HG02938 (cell line): ENCODE measurements around the gene ZNF730.
"Not testable (repeated sequence)": the region's sequence is repeated elsewhere in the genome, so short reads cannot be mapped to it uniquely, and the experiment has no call there.

Experiments used
- ATAC-seq: cut with Tn5 transposase; IDR thresholded peaks from one replicate; pipeline ENCODE4 v1.9.1; 2021; ENCODE audit warnings: mild to moderate bottlenecking, moderate library complexity; ENCODE audit not compliant: unreplicated experiment

The ZNF730 gene

DNA sequence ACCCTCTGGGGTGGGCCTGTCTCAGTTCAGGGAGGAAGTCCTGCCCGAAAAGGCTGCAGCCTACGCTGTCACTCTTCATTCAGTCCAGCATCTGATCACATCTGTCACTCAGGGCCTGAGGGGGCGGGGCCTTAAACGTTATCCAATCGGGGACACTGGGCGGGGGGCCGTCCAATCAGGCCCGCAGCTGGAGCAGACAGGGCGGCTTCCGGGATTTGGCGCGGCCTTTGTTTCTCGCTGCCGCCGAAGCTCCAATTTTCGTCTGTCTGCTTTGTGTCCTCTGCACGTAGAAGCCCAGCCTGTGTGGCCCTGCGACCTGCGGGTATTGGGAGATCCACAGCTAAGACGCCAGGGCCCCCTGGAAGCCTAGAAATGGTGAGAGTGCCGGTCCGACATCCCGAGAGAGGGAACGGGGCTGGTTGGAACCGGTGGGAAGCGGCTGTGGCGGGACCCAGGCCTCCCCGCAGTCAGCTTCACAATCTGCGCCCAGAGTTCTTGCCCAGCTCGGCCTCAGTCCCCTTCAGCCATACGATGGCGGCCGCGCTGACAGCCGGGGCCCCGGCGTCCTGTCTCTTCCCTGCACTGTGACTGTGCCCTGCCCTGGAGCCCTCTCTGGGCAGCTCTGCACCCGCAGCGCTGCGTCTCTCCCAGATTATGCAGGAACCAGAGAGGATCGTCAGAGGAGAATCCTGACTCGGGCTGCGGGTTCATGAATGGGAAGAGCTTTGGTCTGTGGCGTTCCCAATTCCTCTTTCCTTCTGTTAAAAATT lies at the start of gene ZNF730:
ZNF730 (plus strand) TSS at position 224 of the 770 bp plus-strand sequence; CDS start at position 373, 149 bp downstream.
- ATAC-seq: peak; percentile 85

DNA sequence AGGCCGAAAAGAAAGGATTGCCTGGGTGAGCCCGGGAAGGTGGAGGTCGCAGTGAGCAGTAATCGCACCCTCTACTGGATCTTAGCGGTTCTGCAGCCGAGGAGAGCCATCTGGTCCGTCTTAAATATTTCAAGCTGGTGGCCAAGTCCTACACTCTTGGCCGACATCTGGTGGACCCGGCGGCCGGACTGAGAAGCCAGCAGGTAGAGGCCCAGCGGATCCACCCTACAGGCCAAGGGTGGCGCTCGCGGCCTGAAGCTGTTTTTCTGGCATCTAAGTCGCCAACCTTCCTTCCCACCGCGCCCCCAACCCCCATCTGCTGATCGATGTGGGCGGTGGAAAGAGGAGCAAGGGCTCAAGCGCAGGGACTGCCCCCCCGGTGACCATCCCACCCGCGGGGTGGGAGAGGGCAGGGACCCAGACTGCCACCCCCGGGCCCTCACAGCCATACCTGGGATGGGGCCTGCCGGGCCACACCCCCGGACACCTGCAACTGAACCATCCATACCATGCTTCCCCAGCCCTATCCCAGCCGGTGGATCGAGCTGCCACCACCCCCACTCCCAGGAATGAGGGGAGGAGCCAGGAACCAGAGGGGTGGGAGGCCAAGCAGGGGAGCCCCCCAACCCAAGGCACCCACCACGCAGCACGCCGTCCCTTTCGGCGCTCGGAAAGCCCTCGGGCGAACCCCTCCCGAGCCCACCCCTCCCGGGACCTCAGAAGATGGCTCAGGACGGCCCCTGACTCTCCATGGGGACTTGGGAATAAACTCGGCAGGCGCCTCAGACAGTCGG lies 46.3 kb upstream of the ZNF730 start:
- ATAC-seq: no peak

DNA sequence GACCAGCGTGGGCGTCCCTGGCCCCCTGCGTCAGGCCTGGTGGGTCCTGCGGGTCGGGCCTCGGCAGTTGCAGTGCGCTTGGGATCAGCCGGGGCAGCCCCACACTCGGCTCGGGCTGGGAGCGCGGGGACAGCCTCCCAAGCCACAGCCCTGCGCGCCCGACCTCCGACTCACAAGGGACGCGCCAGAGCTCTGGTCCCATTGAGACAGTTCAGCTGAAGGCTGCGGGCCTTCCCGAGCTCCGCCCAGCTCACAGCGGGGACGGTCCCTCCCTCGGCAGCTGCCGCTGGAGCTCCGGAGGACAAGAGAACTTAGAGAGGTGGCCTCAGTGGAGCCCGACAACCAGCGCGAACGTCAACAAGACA lies 45.7 kb upstream of the ZNF730 start:
- ATAC-seq: no peak

DNA sequence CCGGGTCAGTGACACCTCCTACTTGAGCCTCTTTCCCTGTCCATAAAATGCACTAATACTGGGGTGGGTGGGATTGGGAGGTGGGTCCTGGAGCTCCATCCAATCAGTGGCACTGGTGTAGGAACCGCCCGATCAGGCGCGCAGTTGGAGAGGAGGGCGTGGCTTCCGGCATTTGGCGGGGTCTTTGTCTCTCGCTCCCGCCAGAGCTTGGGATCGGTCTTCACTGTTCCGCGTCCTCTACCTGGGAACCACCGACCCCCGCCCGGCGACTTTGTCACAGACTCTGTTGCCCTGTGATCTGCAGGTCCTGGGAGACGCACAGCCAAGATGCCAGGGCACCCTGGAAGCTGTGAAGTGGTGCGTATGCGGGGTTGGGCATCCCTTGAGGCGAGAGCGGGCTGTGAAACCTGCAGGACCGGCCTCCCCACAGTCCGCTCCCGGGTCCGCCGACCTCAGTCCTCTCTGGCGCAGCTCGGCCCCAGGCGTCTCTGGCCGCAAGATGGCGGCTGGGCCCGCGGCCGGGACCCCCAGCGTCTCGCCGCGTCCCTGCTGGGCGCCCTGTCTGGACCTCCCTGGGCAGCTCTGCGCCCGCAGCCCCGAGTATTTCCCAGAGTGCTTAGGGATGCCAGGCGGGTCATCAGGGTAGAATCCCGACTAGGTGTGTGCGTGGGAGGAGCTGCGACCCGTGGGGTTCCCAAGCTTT lies 41.6 kb upstream of the ZNF730 start:
- peak; percentile 70 for ATAC-seq

DNA sequence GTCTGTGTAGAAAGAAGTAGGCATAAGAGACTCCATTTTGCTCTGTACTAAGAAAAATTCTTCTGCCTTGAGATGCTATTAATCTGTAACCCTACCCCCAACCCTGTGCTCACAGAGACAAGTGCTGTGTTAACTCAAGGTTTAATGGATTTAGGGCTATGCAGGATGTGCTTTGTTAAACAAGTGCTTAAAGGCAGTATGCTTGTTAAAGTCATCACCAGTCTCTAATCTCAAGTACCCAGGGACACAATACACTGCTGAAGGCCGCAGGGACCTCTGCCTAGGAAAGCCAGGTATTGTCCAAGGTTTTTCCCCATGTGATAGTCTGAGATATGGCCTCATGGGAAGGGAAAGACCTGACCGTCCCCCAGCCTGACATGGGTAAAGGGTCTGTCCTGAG lies 39.0 kb upstream of the ZNF730 start:
- not testable (repeated sequence) for ATAC-seq

DNA sequence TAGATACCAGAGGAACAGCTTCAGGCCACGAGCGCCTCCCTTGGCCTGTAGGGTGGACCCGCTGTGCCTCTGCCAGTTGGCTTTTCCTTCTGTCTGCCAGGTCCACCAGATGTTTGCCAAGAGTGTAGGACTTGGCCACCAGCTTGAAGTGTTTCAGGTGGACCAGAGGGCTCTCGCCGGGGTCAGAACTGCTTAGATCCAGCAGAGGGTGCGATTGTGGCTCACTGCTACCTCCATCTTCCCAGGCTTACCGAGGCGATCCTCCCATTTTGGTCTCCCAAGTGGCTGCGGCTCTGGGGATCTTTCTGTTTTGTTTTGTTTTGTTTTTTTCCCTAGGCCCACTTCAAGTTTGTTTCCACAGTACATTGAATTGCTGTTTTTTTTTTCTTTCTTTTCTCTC lies 23.0 kb upstream of the ZNF730 start:
- ATAC-seq: no peak

DNA sequence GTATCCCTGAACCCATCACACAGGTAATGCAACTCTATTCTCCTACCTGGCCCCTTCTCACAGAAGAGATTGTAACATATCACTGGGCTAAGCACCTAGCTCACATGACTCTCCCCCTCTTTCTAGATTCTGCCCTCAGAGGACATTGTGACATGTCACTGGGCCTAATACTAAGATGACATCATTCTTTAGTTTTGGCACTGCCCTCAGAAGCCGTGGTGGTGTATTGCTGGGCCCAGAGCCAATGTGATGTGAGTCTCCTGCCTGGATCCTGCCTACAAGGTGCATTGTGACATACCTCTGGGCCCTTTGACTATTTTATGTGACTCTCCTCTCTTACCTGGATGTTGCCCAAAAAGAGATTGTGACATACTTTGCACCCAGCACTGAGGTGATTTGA lies 21.4 kb upstream of the ZNF730 start:
- no peak for ATAC-seq

DNA sequence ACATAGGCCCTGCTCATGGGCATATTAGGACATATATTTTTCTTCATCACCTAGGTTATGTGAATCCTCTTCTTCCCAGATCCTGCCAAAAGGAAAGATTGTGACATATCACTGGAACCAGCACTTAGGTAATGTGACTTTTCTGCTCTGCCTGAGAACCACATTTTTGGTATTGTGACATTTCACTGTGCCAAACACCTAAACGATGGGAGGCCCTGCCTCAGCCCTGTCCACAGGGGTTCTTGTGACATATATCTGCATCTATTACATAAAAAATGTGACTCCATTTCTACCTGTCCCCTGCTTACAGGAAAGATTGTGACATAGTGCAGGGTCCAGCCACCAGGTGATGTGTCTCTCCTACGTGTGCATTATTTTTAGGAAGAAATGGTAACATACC lies 18.5 kb upstream of the ZNF730 start:
- ATAC-seq: no peak

DNA sequence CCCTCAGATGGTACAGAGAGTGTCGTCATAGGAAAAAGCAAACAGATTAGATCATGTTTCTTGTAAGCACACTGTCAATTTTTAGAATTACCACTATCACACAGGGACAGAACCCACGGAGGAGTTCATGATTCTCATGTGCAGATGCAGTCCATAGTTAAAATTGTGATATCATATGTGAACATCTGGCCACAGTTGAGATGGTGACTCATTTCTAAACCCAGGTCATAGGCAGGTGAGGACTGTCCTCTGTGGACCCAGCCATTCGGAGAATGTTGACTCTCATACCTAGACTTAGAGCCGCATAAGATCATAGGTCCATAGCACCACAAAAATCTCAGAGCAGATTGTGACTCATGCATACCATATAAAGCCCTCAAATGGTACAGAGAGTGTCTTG lies 17.8 kb upstream of the ZNF730 start:
- ATAC-seq: no peak

DNA sequence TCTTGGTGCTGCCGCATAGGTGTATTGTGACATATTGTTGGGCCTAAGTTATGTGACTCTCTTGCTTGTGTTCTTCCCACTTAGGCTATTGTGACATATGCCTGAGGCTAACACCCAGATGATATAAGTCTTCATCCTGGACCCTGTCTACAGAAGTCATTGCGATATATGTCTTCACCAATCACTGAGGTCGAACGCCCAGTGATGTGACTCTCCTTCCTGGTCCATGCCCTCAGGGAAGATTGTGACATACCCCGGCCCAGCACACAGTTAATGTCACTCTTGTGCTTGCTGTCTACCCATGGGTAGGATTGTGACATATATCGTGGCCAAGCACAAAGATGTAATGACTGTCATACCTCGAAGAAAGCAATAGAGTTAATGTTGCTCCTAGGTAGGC lies 16.9 kb upstream of the ZNF730 start:
- no peak for ATAC-seq

DNA sequence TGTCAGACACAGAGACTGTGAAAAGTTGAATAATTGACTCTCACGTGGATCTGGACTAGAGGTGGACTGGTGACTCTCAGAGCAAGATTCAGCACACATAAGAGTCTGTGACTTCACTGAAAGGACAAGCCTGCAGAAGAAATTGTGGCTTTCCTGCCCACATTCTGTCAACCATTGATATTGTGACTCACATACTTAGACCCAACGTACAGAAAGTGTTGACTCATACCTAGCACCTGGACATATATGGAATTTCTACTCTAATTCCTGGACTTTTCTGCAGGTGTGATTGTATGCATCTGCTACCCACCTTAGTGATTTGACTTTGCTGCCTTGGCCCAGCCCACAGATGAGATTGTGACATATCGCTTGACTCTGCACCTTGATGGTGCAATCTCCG lies 15.6 kb upstream of the ZNF730 start:
- no peak for ATAC-seq

DNA sequence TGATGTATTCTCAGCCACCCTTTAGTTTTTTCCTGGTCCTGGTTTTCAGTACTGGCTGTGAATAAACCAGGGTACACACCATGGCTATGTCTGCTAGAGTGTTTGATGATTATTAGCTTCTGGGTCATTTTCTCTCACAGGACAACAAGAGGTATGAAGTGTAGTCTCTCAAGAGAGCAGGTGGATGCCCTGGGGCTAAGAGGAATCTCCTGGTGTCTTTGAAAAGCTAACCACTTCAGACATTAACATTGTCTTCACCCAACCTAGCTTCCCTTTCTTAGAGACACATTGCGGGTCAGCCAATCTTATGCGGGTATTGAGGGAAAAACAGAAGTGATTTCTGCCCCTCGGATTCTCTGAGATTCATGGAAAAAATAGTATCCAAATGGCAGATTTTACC lies 1.6 kb downstream of the ZNF730 start:
- no peak for ATAC-seq

DNA sequence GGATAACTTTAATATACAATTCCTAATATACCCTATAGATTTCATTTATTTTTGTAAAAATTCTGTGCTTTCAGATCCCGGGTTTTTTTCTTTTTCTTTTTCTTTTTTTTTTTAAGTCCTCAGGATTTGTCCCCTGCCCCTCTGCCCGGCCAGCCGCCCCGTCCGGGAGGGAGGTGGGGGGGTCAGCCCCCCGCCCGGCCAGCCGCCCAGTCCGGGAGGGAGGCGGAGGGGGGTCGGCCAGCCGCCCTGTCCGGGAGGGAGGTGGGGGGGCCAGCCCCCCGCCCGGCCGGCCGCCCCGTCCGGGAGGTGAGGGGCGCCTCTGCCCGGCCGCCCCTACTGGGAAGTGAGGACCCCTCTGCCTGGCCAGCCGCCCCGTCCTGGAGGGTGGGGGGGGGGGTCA lies 17.4 kb downstream of the ZNF730 start:
- ATAC-seq: not testable (repeated sequence)

DNA sequence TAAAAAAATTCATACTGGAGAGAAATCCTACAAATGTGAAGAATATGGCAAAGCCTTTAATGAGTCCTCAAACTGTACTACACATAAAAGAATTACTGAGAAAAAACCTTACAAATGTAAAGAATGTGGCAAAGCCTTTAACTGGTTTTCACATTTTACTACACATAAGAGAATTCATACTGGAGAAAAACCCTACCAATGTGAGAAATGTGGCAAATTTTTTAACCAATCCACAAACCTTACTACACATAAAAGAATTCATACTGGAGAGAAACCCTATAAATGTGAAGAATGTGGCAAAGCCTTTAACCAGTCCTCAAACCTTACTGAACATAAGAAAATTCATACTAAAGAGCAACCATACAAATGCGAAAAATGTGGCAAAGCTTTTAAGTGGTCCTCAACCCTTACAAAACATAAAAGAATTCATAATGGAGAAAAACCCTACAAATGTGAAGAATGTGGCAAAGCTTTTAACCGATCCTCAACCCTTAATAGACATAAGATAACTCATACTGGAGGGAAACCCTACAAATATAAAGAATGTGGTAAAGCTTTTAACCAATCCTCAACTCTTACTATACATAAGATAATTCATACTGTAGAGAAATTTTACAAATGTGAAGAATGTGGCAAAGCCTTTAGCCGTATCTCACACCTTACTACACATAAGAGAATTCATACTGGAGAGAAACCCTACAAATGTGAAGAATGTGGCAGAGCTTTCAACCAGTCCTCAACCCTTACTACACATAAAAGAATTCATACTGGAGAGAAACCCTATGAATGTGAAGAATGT lies 29.0 kb downstream of the ZNF730 start:
- ATAC-seq: no peak

DNA sequence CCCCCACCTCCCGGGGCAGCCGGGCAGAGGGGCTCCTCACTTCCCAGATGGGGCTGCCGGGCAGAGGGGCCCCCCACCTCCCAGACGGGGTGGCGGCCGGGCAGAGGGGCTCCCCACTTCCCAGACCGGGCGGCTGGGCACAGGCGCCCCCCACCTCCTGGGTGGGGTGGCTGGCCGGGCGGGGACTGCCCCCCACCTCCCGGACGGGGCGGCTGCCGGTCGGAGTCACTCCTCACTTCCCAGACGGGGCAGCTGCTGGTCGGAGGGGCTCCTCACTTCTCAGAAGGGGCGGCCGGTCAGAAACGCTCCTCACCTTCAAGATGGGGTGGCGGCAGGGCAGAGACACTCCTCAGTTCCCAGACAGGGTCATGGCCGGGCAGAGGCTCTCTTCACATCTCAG lies 43.9 kb downstream of the ZNF730 start:
- ATAC-seq: no peak

DNA sequence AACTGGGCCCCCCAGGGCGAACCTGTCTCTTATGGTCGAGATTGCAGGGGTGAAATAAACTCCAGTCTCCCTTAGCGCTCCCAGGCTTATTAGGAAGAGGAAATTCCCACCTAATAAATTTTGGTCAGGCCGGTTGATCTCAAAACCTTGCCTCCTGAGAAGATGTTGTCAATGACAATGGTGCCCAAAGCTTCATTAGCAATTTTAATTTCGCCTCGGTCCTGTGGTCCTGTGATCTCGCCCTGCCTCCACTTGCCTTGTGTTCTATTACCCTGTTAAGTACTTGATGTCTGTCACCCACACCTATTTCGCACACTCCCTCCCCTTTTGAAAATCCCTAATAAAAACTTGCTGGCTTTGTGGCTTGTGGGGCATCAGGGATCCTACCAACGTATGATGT lies 51.5 kb downstream of the ZNF730 start:
- ATAC-seq: not testable (repeated sequence)

DNA sequence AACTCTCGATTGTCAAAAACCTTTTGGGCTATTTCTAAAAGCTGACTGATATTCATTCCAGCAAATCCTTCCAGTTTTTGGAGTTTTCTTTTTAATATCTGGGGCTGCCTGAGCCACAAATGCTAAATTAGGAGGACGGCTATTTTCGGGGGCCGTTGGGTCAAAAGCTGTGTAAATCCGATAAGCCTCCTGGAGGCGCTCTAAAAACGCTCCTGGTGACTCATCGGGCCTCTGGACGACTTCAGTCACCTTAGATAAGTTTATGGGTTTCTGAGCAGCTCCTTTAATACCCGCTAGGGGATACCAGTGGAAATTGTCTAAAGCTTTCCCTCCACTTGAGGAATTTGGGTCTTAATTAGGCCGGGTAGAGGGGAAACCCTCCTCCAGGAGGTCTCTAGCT lies 66.4 kb downstream of the ZNF730 start:
- ATAC-seq: no peak

DNA sequence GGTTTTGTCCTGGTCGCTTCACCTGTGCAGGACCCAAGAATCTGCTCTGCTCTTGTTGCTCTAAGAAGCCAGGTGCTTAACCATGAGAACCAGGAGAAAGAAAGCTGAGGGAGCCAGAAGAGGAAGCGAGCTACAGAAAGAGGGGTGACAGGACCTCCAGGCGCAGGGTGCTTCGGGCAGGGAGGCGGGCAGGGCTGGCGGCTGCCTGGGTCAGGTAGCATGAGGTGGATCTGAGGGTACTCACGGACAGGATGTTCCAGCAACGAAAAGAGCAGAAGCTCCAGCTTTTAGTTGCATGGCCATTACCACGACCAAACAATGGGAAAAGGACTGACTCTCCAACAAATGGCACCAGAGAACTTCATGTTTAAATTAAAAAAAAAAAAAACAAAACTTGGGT lies 73.5 kb downstream of the ZNF730 start:
- no peak for ATAC-seq
